ENCODE measurements around the gene CSH1. TPM values are rescaled to one million over a fixed set of nuclear protein-coding genes. Genes with fewer than 3 reads are reported as not detected.
"Not testable (repeated sequence)": the region's sequence is repeated elsewhere in the genome, so short reads cannot be mapped to it uniquely, and the experiment has no call there.

The CSH1 gene
- total RNA-seq, 1 experiment from 2014 or later, result not detected

DNA sequence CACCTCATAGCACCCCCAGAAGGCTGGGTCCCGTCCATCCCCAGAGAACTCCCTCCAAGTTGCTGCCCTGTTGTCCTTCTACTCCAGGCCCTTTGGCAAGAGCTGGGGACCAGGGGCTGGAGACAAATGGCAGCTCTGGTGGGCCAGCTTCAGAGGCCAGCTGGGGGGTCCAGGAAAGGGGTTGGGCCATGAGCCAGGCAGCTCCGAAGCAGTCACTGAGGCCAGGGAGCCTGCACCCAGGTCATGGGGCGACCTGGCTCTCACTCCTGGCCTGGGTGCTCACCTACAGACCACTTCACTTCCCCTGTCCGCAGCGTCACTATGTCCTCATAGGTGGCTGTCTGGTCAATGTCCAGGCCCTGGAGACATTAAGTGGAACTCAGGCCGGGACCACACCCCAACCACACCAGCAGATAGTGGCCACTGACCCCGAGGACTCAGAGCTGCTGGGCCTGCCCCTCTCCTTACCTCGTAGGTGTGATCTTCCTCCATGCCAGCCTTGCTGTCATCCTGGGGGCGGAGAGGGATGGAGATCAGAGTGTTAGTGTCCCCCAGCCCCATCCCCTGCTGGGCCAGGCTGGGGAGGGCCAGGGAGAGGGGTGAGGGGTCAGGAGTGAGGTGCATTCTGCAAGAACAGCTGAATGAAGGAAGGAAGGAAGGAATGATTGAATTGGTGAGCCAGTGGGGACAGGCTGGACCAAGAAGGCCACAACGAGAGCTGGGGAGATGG is 32.8 kb upstream of the CSH1 start:
- no peak for DNase-seq (ENCODE audit: low read depth)

GRCh38 chr17:63928172-63928666 is 31.8 kb upstream of the CSH1 start:
- no peak for DNase-seq (ENCODE audit: low read depth)

DNA sequence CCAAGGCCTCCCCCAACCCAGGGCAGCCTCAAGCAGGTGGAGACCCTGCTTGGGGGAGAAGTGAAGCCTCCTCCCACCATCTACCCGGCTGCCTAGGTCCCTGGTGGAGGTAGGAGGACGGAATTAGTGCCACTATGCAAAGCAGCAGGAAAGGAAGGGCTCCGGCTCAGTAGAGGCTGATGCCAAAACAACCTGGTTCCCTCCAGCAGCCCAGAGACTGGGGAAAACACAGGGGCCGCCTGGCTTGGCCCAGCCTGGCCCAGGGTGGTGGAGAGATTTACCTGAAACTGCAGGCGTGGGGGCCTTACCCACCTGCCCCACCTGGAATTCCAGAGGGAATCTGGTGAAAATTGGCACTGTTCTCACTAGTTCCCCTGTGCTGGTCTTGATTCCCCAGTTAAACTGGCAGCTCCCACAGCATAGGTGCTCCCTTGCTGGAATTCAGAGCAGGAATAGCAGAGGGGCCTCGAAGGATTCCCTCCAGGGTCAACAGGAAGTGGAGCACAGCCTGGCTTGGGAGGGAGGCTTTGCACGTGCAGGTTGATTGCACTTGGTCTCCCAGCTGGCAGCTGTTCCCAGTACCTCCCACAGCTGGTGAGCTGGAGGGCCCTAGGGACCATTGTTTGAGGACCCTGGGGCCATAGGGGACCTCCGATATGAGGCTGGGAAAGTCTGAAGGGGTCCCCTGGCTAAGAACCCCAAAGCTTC is 31.2 kb upstream of the CSH1 start:
- DNase-seq (ENCODE audit: low read depth), result no peak

DNA sequence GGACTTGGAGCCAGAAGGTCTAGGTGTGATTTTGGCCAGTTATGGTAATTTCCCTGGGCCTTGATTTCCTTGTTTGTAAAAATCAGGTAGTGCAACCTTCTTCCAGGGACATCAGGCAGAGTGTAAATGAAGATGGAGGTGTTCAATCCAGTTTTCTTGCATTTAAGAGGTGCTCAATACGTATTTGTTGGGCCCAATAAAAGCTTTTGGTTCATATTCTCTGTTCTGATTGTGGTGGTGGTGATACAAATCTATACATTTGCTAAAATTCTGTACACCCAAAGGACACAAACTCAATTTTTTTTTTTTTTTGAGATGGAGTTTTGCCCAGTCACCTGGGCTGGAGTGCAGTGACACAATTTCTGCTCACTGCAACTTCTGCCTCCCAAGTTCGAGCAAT is 29.8 kb upstream of the CSH1 start:
- DNase-seq (ENCODE audit: low read depth), result no peak

- no peak for DNase-seq (ENCODE audit: low read depth)
Measured at GRCh38 chr17:63925615-63926014, 29.2 kb upstream of the CSH1 start.

GRCh38 chr17:63922402-63922801 is 26.0 kb upstream of the CSH1 start:
- not testable (repeated sequence) for DNase-seq (ENCODE audit: low read depth)

- DNase-seq (ENCODE audit: low read depth), result not testable (repeated sequence)
Measured at GRCh38 chr17:63920779-63921178, 24.4 kb upstream of the CSH1 start.

- DNase-seq (ENCODE audit: low read depth), result not testable (repeated sequence)
Measured at GRCh38 chr17:63920050-63920449, 23.7 kb upstream of the CSH1 start.

- DNase-seq (ENCODE audit: low read depth), result peak; percentile 66
Measured at GRCh38 chr17:63919311-63919723, 22.9 kb upstream of the CSH1 start.

DNA sequence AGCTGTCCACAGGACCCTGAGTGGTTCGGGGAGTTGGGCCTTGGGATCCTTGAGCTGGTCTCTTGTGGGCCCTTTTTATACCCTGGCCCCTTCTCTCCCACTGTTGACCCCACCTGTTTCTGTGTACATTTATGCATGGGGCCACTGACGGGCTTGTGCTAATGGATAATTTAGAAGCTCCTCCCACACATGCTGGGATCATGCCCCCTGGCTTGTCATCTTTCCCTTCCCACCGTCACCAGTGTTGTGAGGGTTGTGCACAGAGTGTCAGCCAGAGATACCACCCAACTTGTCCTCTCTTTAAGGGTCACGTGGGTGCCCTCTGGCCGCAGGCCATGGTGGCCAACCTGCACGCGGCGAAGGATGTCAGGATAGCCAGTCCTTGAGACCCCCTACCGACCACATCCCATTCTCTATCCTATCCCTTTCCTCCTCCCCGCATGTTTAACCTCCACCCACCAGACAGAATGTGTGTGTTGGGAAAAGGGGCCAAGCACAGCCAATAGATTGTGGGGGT is 22.5 kb upstream of the CSH1 start, which contains the start of gene GH1:
Gene GH1, minus strand, starts transcription at position 51 of the 517 bp plus-strand sequence. CDS start 63 bp downstream, outside the sequence.
- not testable (repeated sequence) for DNase-seq (ENCODE audit: low read depth)

DNA sequence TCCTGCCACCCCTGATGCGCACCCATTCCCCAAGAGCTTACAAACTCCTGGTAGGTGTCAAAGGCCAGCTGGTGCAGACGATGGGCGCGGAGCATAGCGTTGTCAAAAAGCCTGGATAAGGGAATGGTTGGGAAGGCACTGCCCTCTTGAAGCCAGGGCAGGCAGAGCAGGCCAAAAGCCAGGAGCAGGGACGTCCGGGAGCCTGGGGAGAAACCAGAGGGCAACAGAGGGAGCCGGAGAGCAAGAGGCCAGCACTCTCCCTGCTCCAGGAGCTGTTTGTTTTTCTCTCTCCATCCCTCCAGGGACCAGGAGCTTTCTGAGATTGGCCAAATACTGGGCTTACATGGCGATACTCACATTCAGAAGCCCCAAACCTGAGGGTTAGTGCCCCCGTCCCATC is 21.9 kb upstream of the CSH1 start:
- DNase-seq (ENCODE audit: low read depth), result no peak

- no peak for DNase-seq (ENCODE audit: low read depth)
Measured at GRCh38 chr17:63917646-63918045, 21.3 kb upstream of the CSH1 start.

DNA sequence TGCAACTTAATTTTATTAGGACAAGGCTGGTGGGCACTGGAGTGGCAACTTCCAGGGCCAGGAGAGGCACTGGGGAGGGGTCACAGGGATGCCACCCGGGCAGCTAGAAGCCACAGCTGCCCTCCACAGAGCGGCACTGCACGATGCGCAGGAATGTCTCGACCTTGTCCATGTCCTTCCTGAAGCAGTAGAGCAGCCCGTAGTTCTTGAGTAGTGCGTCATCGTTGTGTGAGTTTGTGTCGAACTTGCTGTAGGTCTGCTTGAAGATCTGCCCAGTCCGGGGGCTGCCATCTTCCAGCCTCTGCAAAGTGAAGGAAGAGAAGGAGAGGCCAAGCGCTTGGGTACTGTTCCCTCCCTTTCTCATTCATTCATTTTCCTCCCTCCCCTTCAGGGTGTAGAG is 20.8 kb upstream of the CSH1 start:
- not testable (repeated sequence) for DNase-seq (ENCODE audit: low read depth)

DNA sequence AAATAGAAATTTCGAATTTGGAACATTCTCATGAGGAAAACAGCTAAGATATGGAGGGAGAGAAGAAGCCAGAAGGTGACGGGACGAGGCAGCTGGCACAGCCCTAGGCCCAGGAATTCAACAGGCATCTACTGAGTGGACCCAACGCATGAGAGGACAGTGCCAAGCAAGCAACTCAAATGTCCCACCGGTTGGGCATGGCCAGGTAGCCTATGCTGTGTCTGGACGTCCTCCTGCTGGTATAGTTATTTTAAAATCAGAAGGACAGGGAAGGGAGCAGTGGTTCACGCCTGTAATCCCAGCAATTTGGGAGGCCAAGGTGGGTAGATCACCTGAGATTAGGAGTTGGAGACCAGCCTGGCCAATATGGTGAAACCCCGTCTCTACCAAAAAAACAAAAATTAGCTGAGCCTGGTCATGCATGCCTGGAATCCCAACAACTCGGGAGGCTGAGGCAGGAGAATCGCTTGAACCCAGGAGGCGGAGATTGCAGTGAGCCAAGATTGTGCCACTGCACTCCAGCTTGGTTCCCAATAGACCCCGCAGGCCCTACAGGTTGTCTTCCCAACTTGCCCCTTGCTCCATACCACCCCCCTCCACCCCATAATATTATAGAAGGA is 20.3 kb upstream of the CSH1 start:
- no peak for DNase-seq (ENCODE audit: low read depth)

DNA sequence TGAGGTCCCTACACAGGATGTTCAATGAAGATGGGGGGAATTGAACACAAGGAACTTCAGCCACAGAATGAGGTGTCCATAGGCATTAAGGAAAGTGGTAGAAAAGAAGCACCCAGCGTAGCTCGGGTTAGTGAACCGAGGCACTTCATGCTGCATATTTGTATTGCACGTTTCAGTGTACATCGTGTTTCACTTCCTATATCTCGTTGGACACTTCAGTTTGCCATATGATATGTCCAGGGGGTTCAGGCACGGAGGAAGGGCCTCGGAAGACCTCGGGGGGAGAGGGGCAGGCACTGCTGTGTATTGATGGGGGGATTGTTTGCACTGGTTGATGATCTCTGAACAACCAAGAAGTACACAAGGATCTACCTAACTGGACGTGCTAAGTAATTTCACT is 19.4 kb upstream of the CSH1 start:
- DNase-seq (ENCODE audit: low read depth), result not testable (repeated sequence)

DNA sequence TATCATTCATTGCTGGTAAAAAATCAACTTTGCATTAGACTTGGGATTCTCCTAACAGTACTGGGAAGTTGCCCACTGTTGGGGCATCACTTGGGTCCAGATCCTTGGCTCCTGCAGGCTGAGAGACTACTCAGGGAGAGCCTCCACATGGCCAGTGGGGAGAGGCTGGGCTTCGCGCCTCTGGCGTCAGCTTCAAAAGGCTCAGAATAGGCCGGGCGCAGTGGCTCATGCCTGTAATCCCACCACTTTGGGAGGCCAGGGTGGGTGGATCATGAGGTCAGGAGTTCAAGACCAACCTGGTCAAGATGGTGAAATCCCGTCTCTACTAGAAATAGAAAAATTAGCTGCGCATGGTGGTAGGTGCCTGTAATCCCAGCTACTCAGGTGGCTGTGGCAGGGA is 18.1 kb upstream of the CSH1 start:
- no peak for DNase-seq (ENCODE audit: low read depth)

- DNase-seq (ENCODE audit: low read depth), result peak; percentile 49
Measured at GRCh38 chr17:63911657-63912100, 15.3 kb upstream of the CSH1 start.

DNA sequence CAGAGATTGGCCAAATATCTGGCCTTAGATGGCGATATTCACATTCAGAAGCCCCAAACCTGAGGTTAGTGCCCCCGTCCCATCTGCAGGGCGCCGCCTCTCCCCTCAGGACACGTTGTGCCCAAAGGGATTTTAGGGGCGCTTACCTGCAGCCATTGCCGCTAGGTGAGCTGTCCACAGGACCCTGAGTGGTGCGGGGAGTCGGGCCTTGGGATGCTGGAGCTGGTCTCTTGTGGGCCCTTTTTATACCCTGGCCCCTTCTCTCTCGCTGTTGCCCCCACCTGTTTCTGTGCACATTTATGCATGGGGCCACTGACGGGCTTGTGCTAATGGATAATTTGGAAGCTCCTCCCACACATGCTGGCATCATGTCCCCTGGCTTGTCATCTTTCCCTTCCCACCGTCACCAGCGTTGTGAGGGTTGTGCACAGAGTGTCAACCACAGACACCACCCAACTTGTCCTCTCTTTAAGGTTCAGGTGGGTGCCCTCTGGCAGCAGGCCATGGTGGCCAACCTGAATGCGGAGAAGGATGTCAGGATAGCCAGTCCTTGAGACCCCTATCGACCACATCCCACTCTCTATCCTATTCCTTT is 14.8 kb upstream of the CSH1 start, which contains the start of gene CSHL1:
Gene CSHL1, minus strand, starts transcription at position 218 of the 595 bp plus-strand sequence. Its CDS starts 62 bp downstream, at position 156.
- no peak for DNase-seq (ENCODE audit: low read depth)

GRCh38 chr17:63910096-63910495 is 13.7 kb upstream of the CSH1 start:
- DNase-seq (ENCODE audit: low read depth), result no peak

DNA sequence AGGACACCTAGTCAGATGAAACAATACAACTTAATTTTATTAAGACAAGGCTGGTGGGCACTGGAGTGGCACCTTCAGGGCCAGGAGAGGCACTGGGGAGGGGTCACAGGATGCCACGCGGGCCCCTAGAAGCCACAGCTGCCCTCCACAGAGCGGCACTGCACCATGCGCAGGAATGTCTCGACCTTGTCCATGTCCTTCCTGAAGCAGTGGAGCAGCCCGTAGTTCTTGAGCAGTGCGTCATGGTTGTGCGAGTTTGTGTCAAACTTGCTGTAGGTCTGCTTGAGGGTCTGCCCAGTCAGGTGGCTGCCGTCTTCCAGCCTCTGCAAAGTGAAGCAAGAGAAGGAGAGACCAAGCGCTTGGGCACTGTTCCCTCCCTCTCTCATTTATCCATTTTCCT is 13.2 kb upstream of the CSH1 start:
- not testable (repeated sequence) for DNase-seq (ENCODE audit: low read depth)

DNA sequence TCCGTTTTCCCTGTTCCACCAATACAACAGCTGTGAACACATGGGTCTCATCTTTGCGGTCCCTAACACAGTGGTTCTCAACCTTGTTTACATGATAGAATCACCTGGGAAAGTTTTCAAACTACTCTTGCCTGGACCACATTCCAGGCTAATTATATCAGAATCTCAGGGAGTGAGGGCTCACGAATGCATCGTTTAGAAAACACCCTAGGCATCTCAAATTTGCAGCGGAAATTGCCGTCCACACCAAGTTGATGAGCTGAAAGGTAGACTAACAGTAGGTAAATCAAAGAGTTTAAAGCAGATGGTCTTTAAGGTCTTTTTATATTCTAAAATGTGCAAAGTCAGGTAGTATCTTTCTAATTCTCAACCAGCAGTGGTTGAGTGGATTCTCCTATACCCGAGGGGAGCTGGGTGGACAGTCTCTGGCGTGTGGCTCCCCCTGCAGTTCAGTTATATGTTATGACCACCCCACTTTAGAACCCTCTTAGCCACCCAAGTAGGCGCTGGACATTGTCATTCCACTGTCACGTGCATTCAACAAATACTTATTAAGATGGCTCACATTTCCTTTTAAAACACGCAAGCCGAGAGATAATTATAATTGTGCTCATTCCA is 10.9 kb upstream of the CSH1 start:
- DNase-seq (ENCODE audit: low read depth), result not testable (repeated sequence)
